B cell (primary cell): ENCODE measurements around the gene ST8SIA1. TPM values are rescaled to one million over a fixed set of nuclear protein-coding genes. Genes with fewer than 3 reads are reported as not detected.

Experiments
- ATAC-seq: fragments of 200-7000 bp; cut with Tn5 transposase; one replicate; pipeline ENCODE4 v1.10.0; 2021; ENCODE audit warnings: low read depth, mild to moderate bottlenecking, moderate number of reproducible peaks, moderate library complexity
- CTCF ChIA-PET: fragments of 350-600 bp; sonication (Branson Sonifier 250); formaldehyde crosslinking; loops from one replicate; lab custom pipeline; 2021; ENCODE audit warnings: antibody characterized with exemption, inconsistent platforms; lab: Charles Lee
- POLR2A ChIA-PET: fragments of 350-600 bp; sonication (Branson Sonifier 250); formaldehyde crosslinking; loops from one replicate; lab custom pipeline; 2021; ENCODE audit warnings: antibody characterized with exemption; lab: Charles Lee
- DNase-seq: peaks from one replicate; pipeline ENCODE4 v3.0.0; 2013
- H2AFZ ChIP-seq: 2 replicates; pipeline ENCODE4 v1.6.1; 2012; ENCODE audit warnings: mild to moderate bottlenecking, low read depth, low read length; ENCODE audit not compliant: insufficient read depth, poor library complexity, severe bottlenecking
- H3K27ac ChIP-seq, 2 donors: 1 replicate in 1 of 2; 2 replicates in 1 of 2; pipeline ENCODE4 v1.5.1; 2012 to 2013; ENCODE audit warnings: low read length in 2 of 2, mild to moderate bottlenecking in 2 of 2, moderate library complexity in 1 of 2
- H3K27me3 ChIP-seq, 4 experiments: fragments of 200-600 bp in 1 of 4; sonication (generic) in 1 of 4; replicated peaks in 1 of 4; 1 replicate in 2 of 4; 2 replicates in 2 of 4; pipeline versions ENCODE4 v1.6.1 to v1.7.0; 2013 to 2016; ENCODE audit warnings: low read length in 3 of 4, mild to moderate bottlenecking in 2 of 4, mixed read lengths in 1 of 4, moderate library complexity in 1 of 4; ENCODE audit not compliant: insufficient read depth in 4 of 4, control insufficient read depth in 3 of 4; ENCODE audit errors: control extremely low read depth in 1 of 4
- H3K36me3 ChIP-seq, 2 experiments: replicated peaks in 1 of 2; 1 replicate in 1 of 2; 2 replicates in 1 of 2; pipeline versions ENCODE4 v1.6.1 to v1.7.1; 2013; ENCODE audit warnings: low read length in 1 of 2; ENCODE audit not compliant: insufficient read depth in 2 of 2, control insufficient read depth in 1 of 2; ENCODE audit errors: control extremely low read depth in 1 of 2, extremely low read depth in 1 of 2
- H3K4me1 ChIP-seq, 2 donors: fragments of 200-600 bp in 1 of 2; sonication (generic) in 1 of 2; 1 replicate in 1 of 2; 2 replicates in 1 of 2; pipeline versions ENCODE4 v1.5.1 to v1.6.1; 2013 to 2017; ENCODE audit warnings: low read length in 2 of 2; ENCODE audit not compliant: control insufficient read depth in 2 of 2, insufficient read depth in 2 of 2
- H3K4me2 ChIP-seq: replicated peaks from 2 replicates; pipeline ENCODE3; 2012; ENCODE audit warnings: mild to moderate bottlenecking, low read depth, low read length; ENCODE audit not compliant: poor library complexity, severe bottlenecking
- H3K4me3 ChIP-seq, 5 experiments: fragments of 200-600 bp in 1 of 5; sonication (generic) in 1 of 5; 1 replicate in 3 of 5; 2 replicates in 2 of 5; pipeline versions ENCODE4 v1.5.1 to v1.7.0; 2011 to 2016; ENCODE audit warnings: low read length in 4 of 5, mild to moderate bottlenecking in 4 of 5, low read depth in 2 of 5, control low read depth in 1 of 5, moderate library complexity in 1 of 5; ENCODE audit not compliant: insufficient read depth in 1 of 5; ENCODE audit errors: control extremely low read depth in 1 of 5, extremely low read depth in 1 of 5
- H3K79me2 ChIP-seq: fragments of 200-600 bp; sonication (generic); one replicate; pipeline ENCODE4 v1.6.0; 2016; ENCODE audit warnings: low read length; ENCODE audit not compliant: control insufficient read depth, insufficient read depth
- H3K9ac ChIP-seq: fragments of 200-600 bp; sonication (generic); 2 replicates; pipeline ENCODE4 v1.6.1; 2017; ENCODE audit warnings: mild to moderate bottlenecking, low read length, moderate library complexity
- H3K9me3 ChIP-seq, 3 donors: one replicate each; pipeline versions ENCODE4 v1.6.1 to v1.7.1; 2013; ENCODE audit warnings: low read length in 2 of 3; ENCODE audit not compliant: control insufficient read depth in 2 of 3, insufficient read depth in 1 of 3; ENCODE audit errors: control extremely low read depth in 1 of 3
- H4K20me1 ChIP-seq: 2 replicates; pipeline ENCODE4 v1.6.0; 2012; ENCODE audit warnings: mild to moderate bottlenecking, low read length; ENCODE audit not compliant: insufficient read depth, control insufficient read depth, poor library complexity, severe bottlenecking
- H3K27ac Mint-ChIP-seq: one replicate; pipeline ENCODE4 v1.8.0; 2021; ENCODE audit warnings: mixed read lengths
- H3K27me3 Mint-ChIP-seq: one replicate; pipeline ENCODE4 v1.8.0; 2021; ENCODE audit warnings: mixed read lengths
- H3K4me1 Mint-ChIP-seq: one replicate; pipeline ENCODE4 v1.8.0; 2021; ENCODE audit warnings: mixed read lengths
- H3K4me3 Mint-ChIP-seq: one replicate; pipeline ENCODE4 v1.8.0; 2021; ENCODE audit warnings: mixed read lengths
- H3K9me3 Mint-ChIP-seq: one replicate; pipeline ENCODE4 v1.8.0; 2022; ENCODE audit warnings: mixed read lengths; ENCODE audit not compliant: insufficient read depth
- CTCF ChIP-seq: fragments of 200-600 bp; IDR thresholded peaks from one replicate; pipeline ENCODE4 v1.8.0; 2022; ENCODE audit warnings: antibody characterized with exemption, mild to moderate bottlenecking
- EZH2 ChIP-seq: IDR thresholded peaks from 2 replicates; pipeline ENCODE4 v1.6.1; 2012; ENCODE audit warnings: borderline replicate concordance, low read depth, mild to moderate bottlenecking, moderate library complexity, low read length; ENCODE audit not compliant: insufficient read depth, poor library complexity, severe bottlenecking
- WGBS: methylation state at CpG from one replicate; pipeline ENCODE4 v1.1.5; 2013; ENCODE audit warnings: missing lambda C conversion rate; ENCODE audit not compliant: insufficient coverage; 5-methylcytosine and 5-hydroxymethylcytosine counted together
- intact Hi-C: fragments of 100-400 bp; cut with micrococcal nuclease; formaldehyde crosslinking; loops from one replicate; pipeline ENCODE4 v1.10.0; 2022
- polyA plus RNA-seq: library from polyadenylated mRNA; depleted of rRNA; stranded (reverse); fragments of >200 nt; gene quantifications from 2 replicates; pipeline ENCODE4 v1.2.3, GENCODE V29; 2012
- total RNA-seq, 2 donors: library from RNA; stranded (reverse); fragments of 120-200 nt in 1 of 2; gene quantifications; 1 replicate in 1 of 2; 2 replicates in 1 of 2; pipeline versions ENCODE4 v1.2.3 to v1.2.4, GENCODE V29; 2013 to 2022

Gene ST8SIA1
- total and polyA plus RNA-seq, 2 donors (not counting 1 experiment from before 2014, with no cell fraction given) = 0.02 to 0.04 TPM

DNA sequence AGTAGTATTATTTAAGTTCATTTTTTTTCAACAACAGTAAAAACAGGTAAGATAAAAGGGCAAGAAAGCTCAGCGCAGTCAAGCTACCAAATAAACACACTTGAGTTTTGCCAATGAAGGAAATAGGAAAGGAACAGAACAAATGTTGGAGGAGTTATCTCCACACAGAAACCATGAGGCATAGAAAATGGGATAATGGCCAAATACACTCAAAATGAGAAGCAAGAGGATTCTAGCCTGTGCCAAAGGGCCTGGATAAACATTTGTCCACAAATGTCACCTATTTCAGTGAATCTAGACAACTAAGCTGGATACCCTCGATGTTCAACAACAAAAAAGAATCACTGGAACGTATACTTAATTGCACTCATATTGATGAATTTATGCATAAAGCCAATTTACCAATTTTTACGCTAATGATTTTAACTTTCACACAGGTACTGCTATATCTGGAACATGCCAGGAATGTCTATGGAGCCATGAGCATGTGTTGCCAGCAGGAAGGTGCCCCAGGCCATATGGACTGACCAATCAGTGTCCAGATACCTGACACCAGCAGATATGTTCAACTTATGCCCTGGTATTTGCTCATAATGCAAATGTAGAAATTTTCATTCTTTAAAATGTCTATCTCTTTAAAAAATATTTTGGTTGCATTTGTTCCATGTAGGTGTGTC, 21.1 kb downstream of the ST8SIA1 start:
- Histone ChIP-seq H4K20me1 (no peaks in the 10 kb centered on the region), H3K36me3 (no peaks in the 10 kb centered on the region), H3K4me2 (no peak overlapping the region), H3K4me1 (no peaks in the 10 kb centered on the region), H3K9ac (no peak overlapping the region), H3K27me3 (peaks cover 0 to 16% (median 4%) of the 10 kb centered on the region in 4 experiments), H2AFZ (no peak overlapping the region), H3K79me2 (no peaks in the 10 kb centered on the region), H3K9me3 (no peaks in the 10 kb centered on the region), H3K27ac (no peak overlapping the region), H3K4me3 (no peak overlapping the region)
- ChIA-PET CTCF (no interaction called here), POLR2A (no interaction called here)
- H3K27ac Mint-ChIP-seq = no peak overlapping the region
- intact Hi-C loops = no loop called here
- no peak for DNase-seq
- TF ChIP-seq EZH2 = no peak
- TF ChIP-seq CTCF = no peak
- peaks cover 25% of the 10 kb centered on the region for H3K27me3 Mint-ChIP-seq
- H3K9me3 Mint-ChIP-seq = no peaks in the 10 kb centered on the region
- no peak for ATAC-seq
- no peak overlapping the region for H3K4me3 Mint-ChIP-seq
- no peaks in the 10 kb centered on the region for H3K4me1 Mint-ChIP-seq
- WGBS = 80% methylated on average over 3 of the region's 4 CpGs

DNA sequence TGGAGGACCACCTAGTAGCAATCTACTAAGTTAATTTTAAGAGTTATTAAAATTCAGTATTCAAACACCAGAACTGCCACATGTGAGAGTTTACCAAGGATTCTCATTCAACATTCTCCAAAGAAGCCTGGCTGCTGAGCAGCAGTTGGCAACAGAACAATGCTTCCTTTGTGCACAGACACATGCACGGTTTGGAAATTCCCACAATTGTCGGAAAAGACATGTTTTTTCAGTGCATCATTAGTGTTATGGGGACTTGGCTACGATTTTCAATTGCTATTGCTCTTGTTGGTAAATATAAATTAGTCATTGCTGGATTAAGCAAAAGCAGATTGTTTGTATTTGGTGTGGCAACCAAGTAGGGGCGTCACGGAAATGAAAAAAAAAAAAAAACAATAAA, 22.2 kb downstream of the ST8SIA1 start:
- no peak for ATAC-seq
- TF ChIP-seq EZH2 (no peak), CTCF (no peak)
- intact Hi-C loops = no loop called here

More for the DNA sequence above, 22.2 kb downstream of the ST8SIA1 start:
- ChIA-PET CTCF (no interaction called here), POLR2A (no interaction called here)
- H3K4me3 ChIP-seq = no peak overlapping the region
- peaks cover 0 to 16% (median 4%) of the 10 kb centered on the region in 4 experiments for H3K27me3 ChIP-seq
- Mint-ChIP-seq H3K27ac (no peak overlapping the region), H3K4me1 (no peaks in the 10 kb centered on the region), H3K9me3 (no peaks in the 10 kb centered on the region), H3K4me3 (no peak overlapping the region), H3K27me3 (peaks cover 33% of the 10 kb centered on the region)
- 76% methylated on average over 3 of the region's 5 CpGs for WGBS
- no peaks in the 10 kb centered on the region for H4K20me1 ChIP-seq
- H3K9ac ChIP-seq = no peak overlapping the region
- H3K27ac ChIP-seq = no peak overlapping the region
- H2AFZ ChIP-seq = no peak overlapping the region
- H3K36me3 ChIP-seq = no peaks in the 10 kb centered on the region
- H3K4me2 ChIP-seq = no peak overlapping the region
- H3K79me2 ChIP-seq = no peaks in the 10 kb centered on the region
- no peaks in the 10 kb centered on the region for H3K4me1 ChIP-seq
- H3K9me3 ChIP-seq = no peaks in the 10 kb centered on the region
- no peak for DNase-seq
